ENCODE results near the gene NTRK2. TPM values are rescaled to one million over a fixed set of nuclear protein-coding genes. Genes with fewer than 3 reads are reported as not detected.

NTRK2 gene
- total RNA-seq, 1 donor from 2014 or later: 9.8 TPM

- DNase-seq (ENCODE audit: low read depth): no peak
These were observed 179.5 kb downstream of the NTRK2 start for GRCh38 chr9:84849049-84849448.

GRCh38 chr9:84850830-84851392 lies 181.4 kb downstream of the NTRK2 start:
- DNase-seq (ENCODE audit: low read depth): peak; percentile 57

- peak; percentile 98 for DNase-seq (ENCODE audit: low read depth)
These were observed 182.5 kb downstream of the NTRK2 start for GRCh38 chr9:84851935-84852585.

- no peak for DNase-seq (ENCODE audit: low read depth)
These were observed 183.2 kb downstream of the NTRK2 start for GRCh38 chr9:84852617-84853301.

- DNase-seq (ENCODE audit: low read depth): no peak
These were observed 186.7 kb downstream of the NTRK2 start for GRCh38 chr9:84856181-84856632.

GRCh38 chr9:84857211-84857610 lies 187.7 kb downstream of the NTRK2 start:
- DNase-seq (ENCODE audit: low read depth): no peak

- no peak for DNase-seq (ENCODE audit: low read depth)
These were observed 188.8 kb downstream of the NTRK2 start for GRCh38 chr9:84858364-84858763.

GRCh38 chr9:84860249-84861115 lies 191.0 kb downstream of the NTRK2 start:
- DNase-seq (ENCODE audit: low read depth): no peak

GRCh38 chr9:84861455-84861854 lies 191.9 kb downstream of the NTRK2 start:
- no peak for DNase-seq (ENCODE audit: low read depth)

- DNase-seq (ENCODE audit: low read depth): no peak
These were observed 192.8 kb downstream of the NTRK2 start for GRCh38 chr9:84862308-84862707.

GRCh38 chr9:84862810-84863287 lies 193.3 kb downstream of the NTRK2 start:
- peak; percentile 64 for DNase-seq (ENCODE audit: low read depth)

- no peak for DNase-seq (ENCODE audit: low read depth)
These were observed 193.8 kb downstream of the NTRK2 start for GRCh38 chr9:84863372-84863771.

GRCh38 chr9:84866396-84867175 lies 197.1 kb downstream of the NTRK2 start:
- no peak for DNase-seq (ENCODE audit: low read depth)

GRCh38 chr9:84867186-84867585 lies 197.7 kb downstream of the NTRK2 start:
- no peak for DNase-seq (ENCODE audit: low read depth)

- no peak for DNase-seq (ENCODE audit: low read depth)
These were observed 199.6 kb downstream of the NTRK2 start for GRCh38 chr9:84869091-84869490.

- no peak for DNase-seq (ENCODE audit: low read depth)
These were observed 202.5 kb downstream of the NTRK2 start for GRCh38 chr9:84871983-84872382.

GRCh38 chr9:84874022-84874421 lies 204.5 kb downstream of the NTRK2 start:
- no peak for DNase-seq (ENCODE audit: low read depth)

GRCh38 chr9:84874596-84874995 lies 205.1 kb downstream of the NTRK2 start:
- DNase-seq (ENCODE audit: low read depth): no peak

GRCh38 chr9:84875193-84875592 lies 205.7 kb downstream of the NTRK2 start:
- no peak for DNase-seq (ENCODE audit: low read depth)

- DNase-seq (ENCODE audit: low read depth): no peak
These were observed 210.1 kb downstream of the NTRK2 start for GRCh38 chr9:84879631-84880030.

- no peak for DNase-seq (ENCODE audit: low read depth)
These were observed 211.3 kb downstream of the NTRK2 start for GRCh38 chr9:84880835-84881234.
